Progenitor cell of endocrine pancreas (in vitro differentiated cells): ENCODE data around the gene ADISSP. TPM values are rescaled to one million over a fixed set of nuclear protein-coding genes. Genes with fewer than 3 reads are reported as not detected.

ENCODE experiments used
- DNase-seq: peaks from one replicate; pipeline ENCODE4 v3.0.0; 2021; ENCODE audit warnings: low spot score; ENCODE audit not compliant: unreplicated experiment
- H3K27ac Mint-ChIP-seq: 2 replicates; pipeline ENCODE4 v1.8.0; 2021; ENCODE audit warnings: mild to moderate bottlenecking, moderate library complexity, mixed read lengths
- H3K27me3 Mint-ChIP-seq: 2 replicates; pipeline ENCODE4 v1.8.0; 2021; ENCODE audit warnings: mixed read lengths
- H3K36me3 Mint-ChIP-seq: 2 replicates; pipeline ENCODE4 v1.8.0; 2022; ENCODE audit warnings: mixed read lengths; ENCODE audit not compliant: insufficient read depth
- H3K4me1 Mint-ChIP-seq: 2 replicates; pipeline ENCODE4 v1.8.0; 2021; ENCODE audit warnings: low read depth, mixed read lengths
- H3K4me3 Mint-ChIP-seq: 2 replicates; pipeline ENCODE4 v1.8.0; 2021; ENCODE audit warnings: low read depth, mild to moderate bottlenecking, moderate library complexity, mixed read lengths
- H3K9me3 Mint-ChIP-seq: 2 replicates; pipeline ENCODE4 v1.8.0; 2021; ENCODE audit warnings: low read depth, mixed read lengths
- CTCF ChIP-seq: fragments of 200-600 bp; sonication (generic); IDR thresholded peaks from one replicate; pipeline ENCODE4 v1.5.0; 2021; ENCODE audit warnings: antibody characterized with exemption, mild to moderate bottlenecking; ENCODE audit not compliant: unreplicated experiment
- total RNA-seq: library from RNA; stranded (reverse); gene quantifications from 2 replicates; pipeline ENCODE4 v1.2.1, GENCODE V29; 2021

Gene ADISSP
- total RNA-seq, 1 donor from 2014 or later, result 18.9 TPM

- no peak for DNase-seq
- H3K4me3 Mint-ChIP-seq, result no peak overlapping the region
- H3K36me3 Mint-ChIP-seq, result no peaks in the 10 kb centered on the region
- H3K9me3 Mint-ChIP-seq, result no peaks in the 10 kb centered on the region
- no peaks in the 10 kb centered on the region for H3K4me1 Mint-ChIP-seq
- H3K27ac Mint-ChIP-seq, result no peak overlapping the region
- H3K27me3 Mint-ChIP-seq, result peaks cover 11% of the 10 kb centered on the region
- no peak for TF ChIP-seq CTCF
These were observed 45.7 kb upstream of the ADISSP start for GRCh38 chr20:3812975-3813847.

- H3K27ac Mint-ChIP-seq, result no peak overlapping the region
- TF ChIP-seq CTCF, result no peak
- H3K4me1 Mint-ChIP-seq, result peaks cover 3% of the 10 kb centered on the region
- no peaks in the 10 kb centered on the region for H3K9me3 Mint-ChIP-seq
- no peaks in the 10 kb centered on the region for H3K36me3 Mint-ChIP-seq
- no peak for DNase-seq
- no peak overlapping the region for H3K4me3 Mint-ChIP-seq
- peaks cover 11% of the 10 kb centered on the region for H3K27me3 Mint-ChIP-seq
These were observed 44.7 kb upstream of the ADISSP start for GRCh38 chr20:3812259-3812681.

GRCh38 chr20:3811467-3812258 is 44.1 kb upstream of the ADISSP start:
- Mint-ChIP-seq H3K36me3 (no peaks in the 10 kb centered on the region), H3K4me3 (no peak overlapping the region), H3K4me1 (peaks cover 7% of the 10 kb centered on the region), H3K9me3 (no peaks in the 10 kb centered on the region), H3K27me3 (peaks cover 10% of the 10 kb centered on the region), H3K27ac (no peak overlapping the region)
- TF ChIP-seq CTCF, result no peak
- no peak for DNase-seq

- Mint-ChIP-seq H3K4me3 (no peak overlapping the region), H3K9me3 (no peaks in the 10 kb centered on the region), H3K27ac (no peak overlapping the region), H3K36me3 (peaks cover 14% of the 10 kb centered on the region), H3K4me1 (peaks cover 11% of the 10 kb centered on the region), H3K27me3 (peaks cover 2% of the 10 kb centered on the region)
- DNase-seq, result no peak
- no peak for TF ChIP-seq CTCF
These were observed 41.0 kb upstream of the ADISSP start for GRCh38 chr20:3808544-3808943.

GRCh38 chr20:3804781-3805180 is 37.2 kb upstream of the ADISSP start:
- peaks cover 21% of the 10 kb centered on the region for H3K36me3 Mint-ChIP-seq
- H3K9me3 Mint-ChIP-seq, result no peaks in the 10 kb centered on the region
- peaks cover 20% of the 10 kb centered on the region for H3K4me1 Mint-ChIP-seq
- H3K27me3 Mint-ChIP-seq, result no peaks in the 10 kb centered on the region
- TF ChIP-seq CTCF, result no peak
- H3K27ac Mint-ChIP-seq, result no peak overlapping the region
- DNase-seq, result no peak
- no peak overlapping the region for H3K4me3 Mint-ChIP-seq
